ENCODE data around the gene TMEM63B. TPM values are rescaled to one million over a fixed set of nuclear protein-coding genes. Genes with fewer than 3 reads are reported as not detected.

TMEM63B gene
- total and polyA plus RNA-seq, 2 of the 8 experiments (the other 6 are each of a cell fraction or from before 2014, with no cell fraction given) = 61.1 to 96.8 TPM

- Histone ChIP-seq H2AFZ (ENCODE audit: low read length) (no peak overlapping the region), H4K5ac (ENCODE audit: insufficient read length, low read depth, low read length) (no peak overlapping the region), H2AK5ac (ENCODE audit: low read depth, low read length) (no peak overlapping the region), H3K79me2 (ENCODE audit: control insufficient read depth in 1 of 2, insufficient read depth in 2 of 2, low read length in 2 of 2) (peaks cover 62 to 100% of the 10 kb centered on the region in 2 experiments), H3K18ac (ENCODE audit: extremely low read depth, low read length) (no peak overlapping the region), H3K4me3 (ENCODE audit: extremely low read depth in 1 of 4, insufficient read depth in 2 of 4, low read depth in 3 of 4, low read length in 4 of 4) (no peak overlapping the region), H3K27me3 (replicated peaks in 1 of 4; ENCODE audit: control insufficient read depth in 3 of 4, extremely low read depth in 1 of 4, insufficient read depth in 3 of 4, low read length in 3 of 4) (no peaks in the 10 kb centered on the region), H4K91ac (replicated peaks; ENCODE audit: insufficient read length, low read length) (no peak overlapping the region), H3K4me1 (replicated peaks in 1 of 4; ENCODE audit: control insufficient read depth in 3 of 4, insufficient read depth in 4 of 4, low read length in 3 of 4) (peaks cover 1 to 18% (median 10%) of the 10 kb centered on the region in 4 experiments), H3K23ac (ENCODE audit: insufficient read length) (no peak overlapping the region), H2BK20ac (ENCODE audit: low read length) (no peak overlapping the region), H3K56ac (replicated peaks; ENCODE audit: insufficient read length, low read depth, low read length) (no peak overlapping the region), H3K14ac (ENCODE audit: insufficient read length) (no peak overlapping the region), H2BK15ac (ENCODE audit: low read length) (no peak overlapping the region), H3K79me1 (ENCODE audit: low read depth, low read length) (peaks cover 16% of the 10 kb centered on the region), H3K9me3 (ENCODE audit: insufficient read depth in 2 of 2, low read depth in 1 of 2, low read length in 1 of 2) (no peaks in the 10 kb centered on the region), H3K4ac (replicated peaks; ENCODE audit: insufficient read length, low read depth, low read length) (no peak overlapping the region), H2BK120ac (replicated peaks; ENCODE audit: low read depth, low read length) (no peak overlapping the region), H3K23me2 (ENCODE audit: low read depth, low read length) (no peaks in the 10 kb centered on the region; the same call in 1 of the 2 replicates), H3K36me3 (ENCODE audit: control insufficient read depth in 2 of 4, insufficient read depth in 4 of 4, low read length in 3 of 4) (peaks cover 0 to 2% (median 0%) of the 10 kb centered on the region in 4 experiments; a peak in 1 of 8 replicates), H4K8ac (ENCODE audit: extremely low read depth, insufficient read depth, low read length) (no peak overlapping the region), H2BK5ac (ENCODE audit: low read depth, low read length) (no peak overlapping the region), H2BK12ac (ENCODE audit: low read depth, low read length) (no peak overlapping the region), H3K27ac (ENCODE audit: low read depth, low read length) (no peak overlapping the region), H4K20me1 (replicated peaks in 1 of 2; ENCODE audit: control insufficient read depth in 1 of 2, insufficient read depth in 2 of 2, low read length in 2 of 2) (peaks cover 26 to 27% of the 10 kb centered on the region in 2 experiments), H3K9ac (replicated peaks in 1 of 4; ENCODE audit: extremely low read depth in 1 of 4, low read depth in 3 of 4, low read length in 3 of 4) (no peak overlapping the region), H3K4me2 (ENCODE audit: insufficient read depth in 1 of 2, low read depth in 2 of 2, low read length in 2 of 2) (no peak overlapping the region; a peak in 1 of 4 replicates)
- no peak for DNase-seq (ENCODE audit: low read depth in 1 of 2, low spot score in 2 of 2)
- FAIRE-seq = no peak
- WGBS, 2 experiments (ENCODE audit: extremely low coverage in 1 of 2, insufficient coverage in 1 of 2, insufficient read length in 1 of 2, insufficient replicate concordance in 2 of 2, low coverage in 1 of 2, low lambda C conversion rate in 2 of 2, missing lambda C conversion rate in 1 of 2) = 85% methylated on average over 4 of the region's 4 CpGs; no CpG with 5 or more reads in 1 of the 2 experiments
- ChIA-PET POLR2A (ENCODE audit: partially characterized antibody) (interaction anchor here (0.9 to 2.2 kb wide), 9 partner anchors 11 to 126 kb away, joined by 3 to 6 read pairs (median 3); partner anchors contain the start of gene HSP90AB1), CTCF (ENCODE audit: partially characterized antibody) (interaction anchor here (1.1 to 22.5 kb wide), 6 partner anchors 10 to 42 kb away, joined by 3 to 255 read pairs (median 4); no protein-coding TSS in a partner anchor)
- TF ChIP-seq SIN3A (conservative IDR thresholded peaks at IDR 0.05 in 1 of 2, IDR thresholded peaks at IDR 0.05 in 1 of 2; ENCODE audit: low read depth in 1 of 2, low read length in 2 of 2) (no peak), FOSL1 (IDR thresholded peaks at IDR 0.05; ENCODE audit: insufficient read depth, low read depth, low read length) (no peak), RNF2 (IDR thresholded peaks at IDR 0.05; ENCODE audit: borderline replicate concordance, low read depth, low read length, missing control alignments, poor library complexity, severe bottlenecking) (no peak), TAF7 (optimal IDR thresholded peaks at IDR 0.05; ENCODE audit: borderline replicate concordance, low read depth, low read length) (no peak), EP300 (IDR thresholded peaks at IDR 0.05; ENCODE audit: borderline replicate concordance in 1 of 2, low read depth in 2 of 2, low read length in 2 of 2) (no peak), HDAC2 (IDR thresholded peaks at IDR 0.05; ENCODE audit: borderline replicate concordance in 1 of 2, low read depth in 2 of 2, low read length in 2 of 2) (no peak), POLR2A (IDR thresholded peaks at IDR 0.05; ENCODE audit: control extremely low read depth in 1 of 2, low read depth in 2 of 2, low read length in 2 of 2) (no peak), EGR1 (IDR thresholded peaks at IDR 0.05; ENCODE audit: borderline replicate concordance, low read depth, low read length) (no peak), SIRT6 (IDR thresholded peaks at IDR 0.05; ENCODE audit: low read length) (no peak), KDM1A (IDR thresholded peaks at IDR 0.05; ENCODE audit: borderline replicate concordance, low read length) (no peak), TEAD4 (IDR thresholded peaks at IDR 0.05; ENCODE audit: low read depth, low read length) (no peak)
Measured at GRCh38 chr6:44120692-44121443, 6.5 kb upstream of the TMEM63B start.

Data from H1 (cell line).